ENCODE measurements around the gene DDIT4. TPM values are rescaled to one million over a fixed set of nuclear protein-coding genes. Genes with fewer than 3 reads are reported as not detected.

Gene DDIT4
- total and polyA plus RNA-seq, 2 of the 4 experiments (the other 2 are of a cell fraction) = 59.6 to 108 TPM

- BruUV-seq (replicated peaks) = no TSS peak
- in situ Hi-C loops (cut with MboI; ENCODE audit: low sequenced_read_pairs) = no loop called here
- H4K5ac ChIP-seq (ENCODE audit: low read depth, low read length) = no peak overlapping the region
- peaks cover 24% of the 10 kb centered on the region for H3K36me3 ChIP-seq (ENCODE audit: control insufficient read depth, insufficient read depth, low read length)
- H2AK9ac ChIP-seq (replicated peaks; ENCODE audit: low read depth, low read length, poor library complexity) = no peak overlapping the region
- no peak overlapping the region for H3K9ac ChIP-seq (ENCODE audit: low read depth, low read length)
- ChIA-PET POLR2A (ENCODE audit: unreplicated experiment) (interaction anchor here (0.6 to 1.3 kb wide), 2 partner anchors 20 to 85 kb away, joined by 3 to 4 read pairs; no protein-coding TSS in a partner anchor), CTCF (interaction anchor here (1.0 to 1.1 kb wide), 2 partner anchors 50 to 60 kb away, joined by 3 read pairs; no protein-coding TSS in a partner anchor)
- no peak overlapping the region for H3K18ac ChIP-seq (ENCODE audit: low read depth, low read length)
- H4K20me1 ChIP-seq (ENCODE audit: insufficient read depth, low read length) = peaks cover 38% of the 10 kb centered on the region
- peaks cover 3% of the 10 kb centered on the region; the same call in 1 of the 2 replicates for H3K9me1 ChIP-seq (ENCODE audit: insufficient read depth, low read length)
- H3K4ac ChIP-seq (ENCODE audit: low read depth, low read length) = peak overlapping the region; percentile 38
- peak overlapping the region; percentile 56 for H2AK5ac ChIP-seq (ENCODE audit: low read depth, low read length)
- no peaks in the 10 kb centered on the region for H3K9me3 ChIP-seq (ENCODE audit: control insufficient read depth, insufficient read depth, low read length)
- peak overlapping the region; percentile 44; the same call in 1 of the 2 replicates for H3K27ac ChIP-seq (ENCODE audit: insufficient read depth, low read length)
- H3K23ac ChIP-seq (ENCODE audit: low read depth, low read length) = no peak overlapping the region
- H3K79me1 ChIP-seq (ENCODE audit: low read depth in 1 of 2, low read length in 2 of 2) = peaks cover 10 to 27% of the 10 kb centered on the region in 2 experiments; a peak in 3 of 4 replicates
- peaks cover 7% of the 10 kb centered on the region for H3K4me1 ChIP-seq (ENCODE audit: control insufficient read depth, insufficient read depth, low read length)
- H3K14ac ChIP-seq (replicated peaks; ENCODE audit: low read depth, low read length) = no peak overlapping the region
- intact Hi-C loops (cut with micrococcal nuclease) = no loop called here
- no peak overlapping the region for H3K4me3 ChIP-seq (ENCODE audit: insufficient read depth, low read depth, low read length)
- H3K4me2 ChIP-seq (ENCODE audit: low read depth, low read length) = no peak overlapping the region
- no peak overlapping the region for H4K8ac ChIP-seq (ENCODE audit: low read depth in 2 of 2, low read length in 2 of 2)
- H2AFZ ChIP-seq (replicated peaks; ENCODE audit: low read length, poor library complexity) = peak overlapping the region; percentile 8
- no peak overlapping the region for H2BK20ac ChIP-seq (ENCODE audit: low read depth, low read length)
- no peak overlapping the region for H2BK15ac ChIP-seq (ENCODE audit: low read depth, low read length)
- H3K27me3 ChIP-seq (ENCODE audit: control insufficient read depth, insufficient read depth, low read length) = no peaks in the 10 kb centered on the region
- H2BK5ac ChIP-seq (ENCODE audit: low read depth, low read length, poor library complexity, severe bottlenecking) = peak overlapping the region; percentile 6
- H3K56ac ChIP-seq (ENCODE audit: extremely low read depth, insufficient read depth, low read length) = no peak overlapping the region
- no peak for TF ChIP-seq POLR2A (IDR thresholded peaks at IDR 0.05; ENCODE audit: low read depth, low read length)
- TF ChIP-seq CHD1 (IDR thresholded peaks at IDR 0.05; ENCODE audit: low read depth, low read length) = no peak
- no peak for TF ChIP-seq MXI1 (IDR thresholded peaks at IDR 0.05; ENCODE audit: borderline replicate concordance, low read depth, low read length)
- TF ChIP-seq RCOR1 (IDR thresholded peaks at IDR 0.05; ENCODE audit: insufficient replicate concordance, low read length) = no peak
- no peak for TF ChIP-seq MAZ (IDR thresholded peaks at IDR 0.05; ENCODE audit: borderline replicate concordance, low read depth, low read length)
- TF ChIP-seq BHLHE40 (IDR thresholded peaks at IDR 0.05; ENCODE audit: low read depth, low read length) = no peak
- TF ChIP-seq CTCF (conservative IDR thresholded peaks at IDR 0.05; ENCODE audit: low read depth, low read length) = no peak
- TF ChIP-seq MAFK (IDR thresholded peaks at IDR 0.05; ENCODE audit: low read depth, low read length) = no peak
- no peak for TF ChIP-seq FOS (IDR thresholded peaks at IDR 0.05; ENCODE audit: low read depth, low read length)
- TF ChIP-seq RAD21 (IDR thresholded peaks at IDR 0.05; ENCODE audit: low read length) = no peak
- TF ChIP-seq SMC3 (IDR thresholded peaks at IDR 0.05; ENCODE audit: low read depth, low read length) = no peak
- TF ChIP-seq, protein P1, sequence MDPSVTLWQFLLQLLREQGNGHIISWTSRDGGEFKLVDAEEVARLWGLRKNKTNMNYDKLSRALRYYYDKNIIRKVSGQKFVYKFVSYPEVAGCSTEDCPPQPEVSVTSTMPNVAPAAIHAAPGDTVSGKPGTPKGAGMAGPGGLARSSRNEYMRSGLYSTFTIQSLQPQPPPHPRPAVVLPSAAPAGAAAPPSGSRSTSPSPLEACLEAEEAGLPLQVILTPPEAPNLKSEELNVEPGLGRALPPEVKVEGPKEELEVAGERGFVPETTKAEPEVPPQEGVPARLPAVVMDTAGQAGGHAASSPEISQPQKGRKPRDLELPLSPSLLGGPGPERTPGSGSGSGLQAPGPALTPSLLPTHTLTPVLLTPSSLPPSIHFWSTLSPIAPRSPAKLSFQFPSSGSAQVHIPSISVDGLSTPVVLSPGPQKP (IDR thresholded peaks at IDR 0.05; ENCODE audit: borderline replicate concordance, low read depth, low read length) = no peak
- TF ChIP-seq, protein P2, sequence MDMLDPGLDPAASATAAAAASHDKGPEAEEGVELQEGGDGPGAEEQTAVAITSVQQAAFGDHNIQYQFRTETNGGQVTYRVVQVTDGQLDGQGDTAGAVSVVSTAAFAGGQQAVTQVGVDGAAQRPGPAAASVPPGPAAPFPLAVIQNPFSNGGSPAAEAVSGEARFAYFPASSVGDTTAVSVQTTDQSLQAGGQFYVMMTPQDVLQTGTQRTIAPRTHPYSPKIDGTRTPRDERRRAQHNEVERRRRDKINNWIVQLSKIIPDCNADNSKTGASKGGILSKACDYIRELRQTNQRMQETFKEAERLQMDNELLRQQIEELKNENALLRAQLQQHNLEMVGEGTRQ (IDR thresholded peaks at IDR 0.05; ENCODE audit: low read depth, low read length) = no peak
- ATAC-seq (ENCODE audit: low read depth) = no peak
- no peak overlapping the region for H2BK120ac ChIP-seq (ENCODE audit: low read depth, low read length)
- peak; percentile 29 for DNase-seq
- 100% methylated on average over 1 of the region's 5 CpGs; no CpG with 5 or more reads in 1 of the 2 experiments for WGBS, 2 experiments (ENCODE audit: extremely low coverage in 2 of 2, insufficient read length in 1 of 2)
- H4K91ac ChIP-seq (ENCODE audit: insufficient read depth, low read depth, low read length) = peak overlapping the region; percentile 8; the same call in 1 of the 2 replicates
- dilution Hi-C loops (cut with HindIII; ENCODE audit: low sequenced_read_pairs, unreplicated experiment) = no loop called here
Measured at GRCh38 chr10:72277340-72277995, 3.7 kb downstream of the DDIT4 start.
